Right kidney (tissue), 1 donor: Measurements from ENCODE around the gene DDX24.
"Not testable (repeated sequence)": the region's sequence is repeated elsewhere in the genome, so short reads cannot be mapped to it uniquely, and the experiment has no call there.

ENCODE experiments used
- DNase-seq: peaks from one replicate; pipeline ENCODE4 v3.0.0-alpha.2; 2016

The DDX24 gene

GRCh38 chr14:94087891-94088290, 6.9 kb upstream of the DDX24 start:
- no peak for DNase-seq

GRCh38 chr14:94081386-94081820, 401 bp upstream of the DDX24 start:
- no peak for DNase-seq

- peak; percentile 32 for DNase-seq
Observed at GRCh38 chr14:94079891-94080620, 946 bp downstream of the DDX24 start.

GRCh38 chr14:94077823-94078222, 3.2 kb downstream of the DDX24 start:
- DNase-seq, result no peak

- no peak for DNase-seq
Observed at GRCh38 chr14:94077111-94077821, 3.7 kb downstream of the DDX24 start.

- no peak for DNase-seq
Observed at GRCh38 chr14:94075008-94075407, 6.0 kb downstream of the DDX24 start.

GRCh38 chr14:94074534-94074933, 6.5 kb downstream of the DDX24 start:
- DNase-seq, result no peak

- DNase-seq, result not testable (repeated sequence)
Observed at GRCh38 chr14:94072076-94072475, 8.9 kb downstream of the DDX24 start.

- DNase-seq, result no peak
Observed at GRCh38 chr14:94066089-94066676, 14.8 kb downstream of the DDX24 start.

GRCh38 chr14:94062344-94062940, 18.6 kb downstream of the DDX24 start:
- no peak for DNase-seq

- no peak for DNase-seq
Observed at GRCh38 chr14:94059998-94060397, 21.0 kb downstream of the DDX24 start.

GRCh38 chr14:94058674-94059138, 22.3 kb downstream of the DDX24 start:
- no peak for DNase-seq

- DNase-seq, result no peak
Observed at GRCh38 chr14:94058128-94058673, 22.8 kb downstream of the DDX24 start.

GRCh38 chr14:94056579-94057308, 24.3 kb downstream of the DDX24 start:
- no peak for DNase-seq

- no peak for DNase-seq
Observed at GRCh38 chr14:94054936-94055335, 26.1 kb downstream of the DDX24 start.

GRCh38 chr14:94054401-94054800, 26.6 kb downstream of the DDX24 start:
- no peak for DNase-seq

- DNase-seq, result no peak
Observed at GRCh38 chr14:94052662-94053061, 28.3 kb downstream of the DDX24 start.

- no peak for DNase-seq
Observed at GRCh38 chr14:94052199-94052598, 28.8 kb downstream of the DDX24 start.

GRCh38 chr14:94051779-94052178, 29.2 kb downstream of the DDX24 start:
- DNase-seq, result no peak

- DNase-seq, result no peak
Observed at GRCh38 chr14:94051115-94051514, 29.9 kb downstream of the DDX24 start.

- DNase-seq, result no peak
Observed at GRCh38 chr14:94050231-94050880, 30.6 kb downstream of the DDX24 start.
